ENCODE results near the gene CGRRF1.

CGRRF1 gene

GRCh38 chr14:54580933-54581332, 71.2 kb downstream of the CGRRF1 start:
- DNase-seq: no peak

GRCh38 chr14:54582334-54582733, 72.6 kb downstream of the CGRRF1 start:
- DNase-seq: no peak

- DNase-seq: no peak
Measured at GRCh38 chr14:54584097-54584496, 74.4 kb downstream of the CGRRF1 start.

GRCh38 chr14:54585214-54585613, 75.5 kb downstream of the CGRRF1 start:
- no peak for DNase-seq
